DND-41 (cell line): ENCODE results near the gene N4BP2.

ENCODE experiments used
- ATAC-seq: fragments of 200-7000 bp; cut with Tn5 transposase; 3 replicates; pipeline ENCODE4 v1.9.1; 2021; ENCODE audit warnings: low read depth; ENCODE audit not compliant: insufficient read depth
- DNase-seq: peaks from one replicate; pipeline ENCODE4 v3.0.0-alpha.2; 2020
- H2AFZ ChIP-seq: 2 replicates; pipeline ENCODE4 v1.6.0; 2012; ENCODE audit warnings: low read depth, low read length
- H3K27ac ChIP-seq: 2 replicates; pipeline ENCODE4 v1.5.1; 2012; ENCODE audit warnings: low read length, inconsistent platforms
- H3K27me3 ChIP-seq: fragments of 200-600 bp; sonication (generic); 2 replicates; pipeline ENCODE4 v1.6.0; 2012; ENCODE audit warnings: low read length, mild to moderate bottlenecking, inconsistent platforms; ENCODE audit not compliant: insufficient read depth, poor library complexity
- H3K36me3 ChIP-seq: 2 replicates; pipeline ENCODE4 v1.5.1; 2012; ENCODE audit warnings: low read length, inconsistent platforms; ENCODE audit not compliant: insufficient read depth
- H3K4me1 ChIP-seq: 2 replicates; pipeline ENCODE4 v1.5.1; 2012; ENCODE audit warnings: mild to moderate bottlenecking, low read length; ENCODE audit not compliant: insufficient read depth
- H3K4me2 ChIP-seq: 2 replicates; pipeline ENCODE4 v1.6.0; 2012; ENCODE audit warnings: mild to moderate bottlenecking, moderate library complexity, low read length, inconsistent platforms; ENCODE audit not compliant: insufficient read depth
- H3K4me3 ChIP-seq, 2 experiments: fragments of 200-600 bp in 1 of 2; shearing (Covaris generic) in 1 of 2; 2 replicates each; pipeline ENCODE4 v1.5.1; 2012 to 2016; ENCODE audit warnings: inconsistent platforms in 2 of 2, low read length in 2 of 2, mild to moderate bottlenecking in 2 of 2, low read depth in 1 of 2, moderate library complexity in 1 of 2
- H3K79me2 ChIP-seq: 2 replicates; pipeline ENCODE4 v1.6.0; 2012; ENCODE audit warnings: low read length, inconsistent platforms; ENCODE audit not compliant: insufficient read depth
- H3K9ac ChIP-seq: 2 replicates; pipeline ENCODE4 v1.6.0; 2012; ENCODE audit warnings: low read depth, mild to moderate bottlenecking, inconsistent platforms, low read length, moderate library complexity
- H3K9me3 ChIP-seq: 2 replicates; pipeline ENCODE4 v1.5.1; 2012; ENCODE audit warnings: low read length, moderate library complexity, mild to moderate bottlenecking, inconsistent platforms; ENCODE audit not compliant: insufficient read depth, severe bottlenecking
- H4K20me1 ChIP-seq: 2 replicates; pipeline ENCODE4 v1.6.0; 2012; ENCODE audit warnings: low read length; ENCODE audit not compliant: insufficient read depth
- CTCF ChIP-seq: IDR thresholded peaks from 2 replicates; pipeline ENCODE4 v1.5.1; 2012; ENCODE audit warnings: borderline replicate concordance, low read length, moderate library complexity, mild to moderate bottlenecking; ENCODE audit not compliant: poor library complexity, severe bottlenecking; ENCODE audit errors: extremely low read depth
- EZH2 ChIP-seq: IDR thresholded peaks from 3 replicates; pipeline ENCODE4 v1.6.1; 2012; ENCODE audit warnings: borderline replicate concordance, low read depth, mild to moderate bottlenecking, moderate library complexity, low read length, inconsistent platforms; ENCODE audit not compliant: severe bottlenecking

Gene N4BP2

GRCh38 chr4:40032785-40033184 lies 23.9 kb upstream of the N4BP2 start:
- Histone ChIP-seq H3K4me1 (no peaks in the 10 kb centered on the region), H3K36me3 (no peaks in the 10 kb centered on the region), H4K20me1 (no peaks in the 10 kb centered on the region), H3K4me2 (no peak overlapping the region), H3K79me2 (no peaks in the 10 kb centered on the region), H3K9ac (no peak overlapping the region), H2AFZ (no peak overlapping the region), H3K27me3 (no peaks in the 10 kb centered on the region), H3K9me3 (no peaks in the 10 kb centered on the region), H3K4me3 (no peak overlapping the region), H3K27ac (no peak overlapping the region)
- ATAC-seq (no peak), DNase-seq (no peak)
- TF ChIP-seq CTCF (no peak), EZH2 (no peak)

GRCh38 chr4:40033613-40034012 lies 23.0 kb upstream of the N4BP2 start:
- ATAC-seq (no peak), DNase-seq (no peak)
- no peak overlapping the region for H3K4me3 ChIP-seq
- H2AFZ ChIP-seq = no peak overlapping the region; the same call in 1 of the 2 replicates
- H4K20me1 ChIP-seq = no peaks in the 10 kb centered on the region
- TF ChIP-seq CTCF = no peak
- no peaks in the 10 kb centered on the region for H3K27me3 ChIP-seq
- no peaks in the 10 kb centered on the region for H3K4me1 ChIP-seq
- H3K4me2 ChIP-seq = no peak overlapping the region
- H3K36me3 ChIP-seq = no peaks in the 10 kb centered on the region
- H3K27ac ChIP-seq = no peak overlapping the region
- H3K9ac ChIP-seq = no peak overlapping the region
- no peaks in the 10 kb centered on the region for H3K9me3 ChIP-seq
- no peaks in the 10 kb centered on the region for H3K79me2 ChIP-seq

GRCh38 chr4:40038977-40039376 lies 17.7 kb upstream of the N4BP2 start:
- no peaks in the 10 kb centered on the region for H3K27me3 ChIP-seq
- TF ChIP-seq EZH2 = no peak
- TF ChIP-seq CTCF = no peak
- ATAC-seq = no peak
- no peak overlapping the region for H3K4me2 ChIP-seq
- no peak overlapping the region for H3K27ac ChIP-seq
- no peak for DNase-seq
- no peaks in the 10 kb centered on the region for H3K9me3 ChIP-seq
- no peaks in the 10 kb centered on the region for H4K20me1 ChIP-seq
- no peak overlapping the region for H3K4me3 ChIP-seq
- H3K79me2 ChIP-seq = no peaks in the 10 kb centered on the region
- no peak overlapping the region for H2AFZ ChIP-seq
- no peak overlapping the region for H3K9ac ChIP-seq
- H3K4me1 ChIP-seq = no peaks in the 10 kb centered on the region
- no peaks in the 10 kb centered on the region for H3K36me3 ChIP-seq

GRCh38 chr4:40040908-40041307 lies 15.7 kb upstream of the N4BP2 start:
- no peaks in the 10 kb centered on the region for H3K4me1 ChIP-seq
- ATAC-seq (no peak), DNase-seq (no peak)
- H3K79me2 ChIP-seq = no peaks in the 10 kb centered on the region
- H3K9ac ChIP-seq = no peak overlapping the region
- no peak overlapping the region for H3K4me2 ChIP-seq
- H3K27me3 ChIP-seq = no peaks in the 10 kb centered on the region
- TF ChIP-seq CTCF (no peak), EZH2 (no peak)
- H4K20me1 ChIP-seq = no peaks in the 10 kb centered on the region
- H3K36me3 ChIP-seq = no peaks in the 10 kb centered on the region
- H3K9me3 ChIP-seq = no peaks in the 10 kb centered on the region
- H2AFZ ChIP-seq = no peak overlapping the region
- no peak overlapping the region for H3K4me3 ChIP-seq
- no peak overlapping the region for H3K27ac ChIP-seq
